Loucy (cell line): ENCODE results near the gene USPL1.

Source experiments
- H2AFZ ChIP-seq: fragments of 200-600 bp; sonication (generic); 2 replicates; pipeline ENCODE4 v1.6.0; 2016; ENCODE audit warnings: antibody characterized with exemption, mild to moderate bottlenecking, low read length, moderate library complexity
- H3F3A ChIP-seq: fragments of 200-600 bp; 2 replicates; pipeline ENCODE4 v1.6.0; 2016; ENCODE audit warnings: antibody characterized with exemption, low read depth, mild to moderate bottlenecking
- H3K27me3 ChIP-seq: fragments of 200-600 bp; sonication (generic); 2 replicates; pipeline ENCODE4 v1.6.1; 2014; ENCODE audit warnings: low read length, mild to moderate bottlenecking; ENCODE audit not compliant: insufficient read depth, poor library complexity, severe bottlenecking
- H3K36me3 ChIP-seq: fragments of 200-600 bp; sonication (generic); 2 replicates; pipeline ENCODE4 v1.6.1; 2016; ENCODE audit warnings: low read length; ENCODE audit not compliant: insufficient read depth
- H3K4me1 ChIP-seq: fragments of 200-600 bp; sonication (generic); 2 replicates; pipeline ENCODE4 v1.5.1; 2014; ENCODE audit warnings: low read length, mild to moderate bottlenecking; ENCODE audit not compliant: insufficient read depth, poor library complexity, severe bottlenecking
- H3K4me2 ChIP-seq: fragments of 200-600 bp; sonication (generic); 2 replicates; pipeline ENCODE4 v1.6.0; 2014; ENCODE audit warnings: antibody characterized with exemption, low read length, low read depth, mild to moderate bottlenecking; ENCODE audit not compliant: poor library complexity, severe bottlenecking
- H3K4me3 ChIP-seq: fragments of 200-600 bp; sonication (generic); 2 replicates; pipeline ENCODE4 v1.5.1; 2014; ENCODE audit warnings: low read length, mild to moderate bottlenecking, mixed read lengths; ENCODE audit not compliant: poor library complexity, severe bottlenecking
- H3K79me2 ChIP-seq: fragments of 200-600 bp; sonication (generic); 2 replicates; pipeline ENCODE4 v1.6.1; 2014; ENCODE audit warnings: low read length; ENCODE audit not compliant: insufficient read depth
- H3K9ac ChIP-seq: fragments of 200-600 bp; sonication (generic); 2 replicates; pipeline ENCODE4 v1.6.0; 2014; ENCODE audit warnings: mild to moderate bottlenecking, low read depth, low read length, moderate library complexity; ENCODE audit not compliant: poor library complexity, severe bottlenecking
- H3K9me2 ChIP-seq: fragments of 200-600 bp; sonication (generic); replicated peaks from 2 replicates; pipeline ENCODE4 v1.6.1; 2016; ENCODE audit warnings: low read depth, low read length, mixed read lengths
- H3K9me3 ChIP-seq: fragments of 200-600 bp; sonication (generic); 2 replicates; pipeline ENCODE4 v1.6.1; 2014; ENCODE audit warnings: mild to moderate bottlenecking, antibody characterized with exemption, low read length, low read depth; ENCODE audit not compliant: insufficient read depth
- H4K20me1 ChIP-seq: fragments of 200-600 bp; sonication (generic); 2 replicates; pipeline ENCODE4 v1.6.0; 2014; ENCODE audit warnings: antibody characterized with exemption, low read length, mild to moderate bottlenecking; ENCODE audit not compliant: insufficient read depth, poor library complexity, severe bottlenecking
- EZH2phosphoT487 ChIP-seq: fragments of 200-600 bp; IDR thresholded peaks from 2 replicates; pipeline ENCODE4 v1.6.1; 2018; ENCODE audit warnings: antibody characterized with exemption, mild to moderate bottlenecking, moderate library complexity, borderline replicate concordance
- TF ChIP-seq, protein P1 (sequence below): fragments of 200-600 bp; sonication (generic); conservative IDR thresholded peaks from 2 replicates; pipeline ENCODE4 v1.5.1; 2014; ENCODE audit warnings: mild to moderate bottlenecking, antibody characterized with exemption, low read length

The USPL1 gene

DNA sequence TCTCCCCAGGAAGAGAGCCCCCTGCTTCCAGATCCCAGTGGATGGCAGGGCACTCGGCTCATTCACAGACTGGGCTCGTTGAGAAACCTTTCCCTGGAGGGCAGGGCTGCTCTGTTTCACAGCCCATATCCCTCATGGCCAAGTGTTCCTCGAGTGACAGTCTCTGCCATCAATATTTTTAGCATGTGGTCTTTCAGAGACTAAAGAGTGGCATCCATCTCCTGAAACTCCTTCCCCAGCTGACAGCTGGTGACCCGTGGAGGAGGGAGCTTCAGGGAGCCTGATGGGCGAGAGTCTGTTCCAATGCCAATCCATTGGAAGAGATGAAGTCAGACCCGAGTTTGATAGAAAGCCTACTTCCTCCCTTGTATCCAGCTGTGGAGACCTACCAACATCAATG, 86.9 kb downstream of the USPL1 start:
- TF ChIP-seq, protein P1, sequence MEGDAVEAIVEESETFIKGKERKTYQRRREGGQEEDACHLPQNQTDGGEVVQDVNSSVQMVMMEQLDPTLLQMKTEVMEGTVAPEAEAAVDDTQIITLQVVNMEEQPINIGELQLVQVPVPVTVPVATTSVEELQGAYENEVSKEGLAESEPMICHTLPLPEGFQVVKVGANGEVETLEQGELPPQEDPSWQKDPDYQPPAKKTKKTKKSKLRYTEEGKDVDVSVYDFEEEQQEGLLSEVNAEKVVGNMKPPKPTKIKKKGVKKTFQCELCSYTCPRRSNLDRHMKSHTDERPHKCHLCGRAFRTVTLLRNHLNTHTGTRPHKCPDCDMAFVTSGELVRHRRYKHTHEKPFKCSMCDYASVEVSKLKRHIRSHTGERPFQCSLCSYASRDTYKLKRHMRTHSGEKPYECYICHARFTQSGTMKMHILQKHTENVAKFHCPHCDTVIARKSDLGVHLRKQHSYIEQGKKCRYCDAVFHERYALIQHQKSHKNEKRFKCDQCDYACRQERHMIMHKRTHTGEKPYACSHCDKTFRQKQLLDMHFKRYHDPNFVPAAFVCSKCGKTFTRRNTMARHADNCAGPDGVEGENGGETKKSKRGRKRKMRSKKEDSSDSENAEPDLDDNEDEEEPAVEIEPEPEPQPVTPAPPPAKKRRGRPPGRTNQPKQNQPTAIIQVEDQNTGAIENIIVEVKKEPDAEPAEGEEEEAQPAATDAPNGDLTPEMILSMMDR, result no peak
- no peak for TF ChIP-seq EZH2phosphoT487
- Histone ChIP-seq H3K9me3 (no peaks in the 10 kb centered on the region), H3K36me3 (no peaks in the 10 kb centered on the region), H3K4me3 (no peak overlapping the region), H3K27me3 (no peaks in the 10 kb centered on the region), H3K9ac (no peak overlapping the region), H3K9me2 (no peaks in the 10 kb centered on the region), H3K4me1 (peaks cover 8% of the 10 kb centered on the region), H3K79me2 (no peaks in the 10 kb centered on the region), H3K4me2 (no peak overlapping the region), H4K20me1 (no peaks in the 10 kb centered on the region), H2AFZ (peak overlapping the region; percentile 5; the same call in 1 of the 2 replicates), H3F3A (no peaks in the 10 kb centered on the region)

DNA sequence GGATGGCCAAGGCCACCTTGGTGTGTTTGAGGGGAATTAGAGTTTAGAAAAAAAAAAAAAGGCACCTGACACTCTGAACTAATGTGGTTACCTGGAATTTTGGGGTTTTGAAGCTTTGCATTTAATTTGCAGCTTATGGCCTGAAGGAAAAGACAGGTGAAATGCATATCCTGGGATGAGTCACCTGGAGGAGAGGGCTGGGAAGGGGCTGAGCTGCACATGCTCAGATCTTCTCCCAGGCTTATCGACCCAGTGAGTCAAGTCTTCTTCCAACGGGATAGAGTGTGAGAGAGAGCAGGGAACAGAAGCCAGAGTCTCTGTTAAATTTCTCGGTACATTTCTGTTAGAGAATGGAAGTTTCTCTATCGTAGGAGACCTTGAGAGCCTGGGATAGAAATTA, 88.0 kb downstream of the USPL1 start:
- Histone ChIP-seq H3K79me2 (no peaks in the 10 kb centered on the region), H3K9ac (no peak overlapping the region), H3K4me3 (no peak overlapping the region), H2AFZ (no peak overlapping the region), H3K4me1 (peaks cover 8% of the 10 kb centered on the region), H3K9me2 (no peaks in the 10 kb centered on the region), H3K4me2 (no peak overlapping the region), H3K9me3 (no peaks in the 10 kb centered on the region), H3K27me3 (no peaks in the 10 kb centered on the region), H4K20me1 (no peaks in the 10 kb centered on the region), H3F3A (no peaks in the 10 kb centered on the region), H3K36me3 (no peaks in the 10 kb centered on the region)
- no peak for TF ChIP-seq EZH2phosphoT487
- TF ChIP-seq, protein P1, result no peak

DNA sequence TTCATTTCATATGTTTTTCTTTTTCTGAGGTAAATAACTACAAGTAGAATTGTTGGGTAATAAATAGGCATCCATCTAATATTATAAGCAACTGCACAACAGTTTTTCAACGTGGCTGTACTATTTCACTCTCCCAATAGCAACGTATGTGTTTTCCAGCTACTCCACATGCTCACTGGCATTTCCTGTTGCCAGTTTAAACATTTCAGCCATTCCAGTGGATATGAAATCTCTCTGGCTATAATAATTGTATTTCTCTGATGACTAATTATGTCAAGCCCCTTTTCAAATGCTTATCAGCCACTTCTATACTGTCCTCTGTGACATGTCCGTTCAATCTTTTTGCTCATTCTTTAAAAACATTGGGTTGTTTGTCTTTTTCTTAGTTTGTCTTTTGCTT, 90.8 kb downstream of the USPL1 start:
- H3K9ac ChIP-seq, result no peak overlapping the region
- H3K4me1 ChIP-seq, result peaks cover 10% of the 10 kb centered on the region
- no peaks in the 10 kb centered on the region for H3K9me2 ChIP-seq
- no peaks in the 10 kb centered on the region for H3K27me3 ChIP-seq
- TF ChIP-seq, protein P1, result no peak
- TF ChIP-seq EZH2phosphoT487, result no peak
- no peak overlapping the region for H3K4me2 ChIP-seq
- H3K9me3 ChIP-seq, result no peaks in the 10 kb centered on the region
- H4K20me1 ChIP-seq, result no peaks in the 10 kb centered on the region
- no peaks in the 10 kb centered on the region for H3K79me2 ChIP-seq
- H2AFZ ChIP-seq, result no peak overlapping the region
- no peaks in the 10 kb centered on the region for H3F3A ChIP-seq
- no peak overlapping the region for H3K4me3 ChIP-seq
- no peaks in the 10 kb centered on the region for H3K36me3 ChIP-seq
